Lower lobe of right lung (tissue), 2 donors: ENCODE data around the gene TMEM156. TPM values are rescaled to one million over a fixed set of nuclear protein-coding genes. Genes with fewer than 3 reads are reported as not detected.
"Not testable (repeated sequence)": the region's sequence is repeated elsewhere in the genome, so short reads cannot be mapped to it uniquely, and the experiment has no call there.

ENCODE experiments used
- ATAC-seq, 2 donors: fragments of 200-7000 bp; cut with Tn5 transposase; one replicate each; pipeline ENCODE4 v1.9.1; 2020 to 2022; ENCODE audit warnings: mild to moderate bottlenecking in 2 of 2, moderate library complexity in 2 of 2
- DNase-seq: peaks from one replicate; pipeline ENCODE4 v3.0.0-alpha.2; 2020
- H3K27ac ChIP-seq: fragments of 200-600 bp; one replicate; pipeline ENCODE4 v1.8.0; 2022
- H3K27me3 ChIP-seq: fragments of 200-600 bp; one replicate; pipeline ENCODE4 v1.8.0; 2022; ENCODE audit warnings: low read depth
- H3K36me3 ChIP-seq: fragments of 200-600 bp; one replicate; pipeline ENCODE4 v1.8.0; 2022; ENCODE audit warnings: mild to moderate bottlenecking
- H3K4me1 ChIP-seq: fragments of 200-600 bp; one replicate; pipeline ENCODE4 v1.8.0; 2022
- H3K4me3 ChIP-seq: fragments of 200-600 bp; one replicate; pipeline ENCODE4 v1.8.0; 2022; ENCODE audit warnings: mild to moderate bottlenecking
- H3K9me3 ChIP-seq: fragments of 200-600 bp; one replicate; pipeline ENCODE4 v1.8.0; 2022
- CTCF ChIP-seq: fragments of 200-600 bp; IDR thresholded peaks from one replicate; pipeline ENCODE4 v1.8.0; 2022; ENCODE audit warnings: antibody characterized with exemption, mild to moderate bottlenecking
- intact Hi-C: fragments of 100-400 bp; cut with DNase I; formaldehyde crosslinking; loops from one replicate; pipeline ENCODE4 v1.11.0; 2022
- total RNA-seq: library from RNA; stranded (reverse); fragmentation: NEBNext Ultra II Directional; extraction: Animal tissue kit (Norgen Biotek cat#: 25700); gene quantifications from one replicate; pipeline ENCODE4 v1.2.1, GENCODE V29; 2021
- donor health status: DM: no; HTN: yes; CAD: no; lungs with severe emphysema.

TMEM156 gene
- total RNA-seq, 1 donor from 2014 or later = 0.62 TPM

- ATAC-seq (peak in 1 of 2 donors; percentile 32), DNase-seq (no peak)
- intact Hi-C loops = no loop called here
- Histone ChIP-seq H3K4me3 (no peak overlapping the region), H3K4me1 (no peaks in the 10 kb centered on the region), H3K27ac (no peak overlapping the region), H3K9me3 (no peaks in the 10 kb centered on the region), H3K36me3 (peaks cover 67% of the 10 kb centered on the region), H3K27me3 (no peaks in the 10 kb centered on the region)
- no peak for TF ChIP-seq CTCF
Observed at GRCh38 chr4:38943343-38943742, 88.9 kb downstream of the TMEM156 start.

GRCh38 chr4:38941906-38942305 lies 90.3 kb downstream of the TMEM156 start:
- peaks cover 82% of the 10 kb centered on the region for H3K36me3 ChIP-seq
- H3K4me1 ChIP-seq, H3K4me3 ChIP-seq, H3K27ac ChIP-seq, intact Hi-C loops, ATAC-seq, H3K27me3 ChIP-seq, DNase-seq, H3K9me3 ChIP-seq: not testable (repeated sequence)

- H3K4me1 ChIP-seq = no peaks in the 10 kb centered on the region
- H3K27me3 ChIP-seq = no peaks in the 10 kb centered on the region
- no peaks in the 10 kb centered on the region for H3K9me3 ChIP-seq
- H3K27ac ChIP-seq = no peak overlapping the region
- DNase-seq (no peak), ATAC-seq (no peak)
- TF ChIP-seq CTCF = no peak
- H3K36me3 ChIP-seq = peaks cover 95% of the 10 kb centered on the region
- intact Hi-C loops = no loop called here
- no peak overlapping the region for H3K4me3 ChIP-seq
Observed at GRCh38 chr4:38940476-38940875, 91.7 kb downstream of the TMEM156 start.

GRCh38 chr4:38939165-38939564 lies 93.0 kb downstream of the TMEM156 start:
- intact Hi-C loops = no loop called here
- no peak overlapping the region for H3K4me3 ChIP-seq
- no peaks in the 10 kb centered on the region for H3K4me1 ChIP-seq
- no peaks in the 10 kb centered on the region for H3K9me3 ChIP-seq
- H3K36me3 ChIP-seq = peaks cover 95% of the 10 kb centered on the region
- H3K27ac ChIP-seq = no peak overlapping the region
- no peak for TF ChIP-seq CTCF
- H3K27me3 ChIP-seq = no peaks in the 10 kb centered on the region
- ATAC-seq (no peak), DNase-seq (no peak)

- no peak for TF ChIP-seq CTCF
- DNase-seq (no peak), ATAC-seq (no peak)
- Histone ChIP-seq H3K4me3 (no peak overlapping the region), H3K36me3 (peaks cover 96% of the 10 kb centered on the region), H3K27me3 (no peaks in the 10 kb centered on the region), H3K9me3 (no peaks in the 10 kb centered on the region), H3K4me1 (no peaks in the 10 kb centered on the region), H3K27ac (no peak overlapping the region)
- intact Hi-C loops = no loop called here
Observed at GRCh38 chr4:38935391-38936073, 96.7 kb downstream of the TMEM156 start.

GRCh38 chr4:38931125-38931524 lies 101.1 kb downstream of the TMEM156 start:
- no peaks in the 10 kb centered on the region for H3K9me3 ChIP-seq
- TF ChIP-seq CTCF = no peak
- peaks cover 96% of the 10 kb centered on the region for H3K36me3 ChIP-seq
- DNase-seq = no peak
- H3K4me1 ChIP-seq = no peaks in the 10 kb centered on the region
- H3K4me3 ChIP-seq = no peak overlapping the region
- no peak for ATAC-seq
- H3K27ac ChIP-seq = no peak overlapping the region
- intact Hi-C loops = no loop called here
- H3K27me3 ChIP-seq = no peaks in the 10 kb centered on the region
